DMS153 treated with DMSO at 0.1 percent for 48 hours (cell line): Measurements from ENCODE around the gene LRRC1.
"Not testable (repeated sequence)": the region's sequence is repeated elsewhere in the genome, so short reads cannot be mapped to it uniquely, and the experiment has no call there.

Experiments used
- DNase-seq: peaks from one replicate; lab custom pipeline; 2025; ENCODE audit not compliant: unreplicated experiment; lab: John Stamatoyannopoulos, UW

Gene LRRC1

GRCh38 chr6:53792016-53792415 is 2.8 kb upstream of the LRRC1 start:
- DNase-seq = no peak

GRCh38 chr6:53792973-53793317 is 1.9 kb upstream of the LRRC1 start:
- no peak for DNase-seq

GRCh38 chr6:53793318-53794136 is 1.3 kb upstream of the LRRC1 start:
- DNase-seq = peak; percentile 18

GRCh38 chr6:53794137-53794719 is 577 bp upstream of the LRRC1 start:
- peak; percentile 37 for DNase-seq

GRCh38 chr6:53795340-53795701 is 516 bp downstream of the LRRC1 start:
- no peak for DNase-seq

- DNase-seq = no peak
Observed at GRCh38 chr6:53795702-53796450, 1.1 kb downstream of the LRRC1 start.

GRCh38 chr6:53796451-53796780 is 1.6 kb downstream of the LRRC1 start:
- DNase-seq = no peak

- DNase-seq = no peak
Observed at GRCh38 chr6:53796791-53797190, 2.0 kb downstream of the LRRC1 start.

- no peak for DNase-seq
Observed at GRCh38 chr6:53797304-53797703, 2.5 kb downstream of the LRRC1 start.

GRCh38 chr6:53799340-53799739 is 4.5 kb downstream of the LRRC1 start:
- no peak for DNase-seq

- DNase-seq = no peak
Observed at GRCh38 chr6:53801022-53801421, 6.2 kb downstream of the LRRC1 start.

- DNase-seq = no peak
Observed at GRCh38 chr6:53802582-53802981, 7.8 kb downstream of the LRRC1 start.

- no peak for DNase-seq
Observed at GRCh38 chr6:53803081-53803860, 8.5 kb downstream of the LRRC1 start.

GRCh38 chr6:53805016-53805415 is 10.2 kb downstream of the LRRC1 start:
- DNase-seq = no peak

- DNase-seq = peak; percentile 5
Observed at GRCh38 chr6:53805725-53806124, 10.9 kb downstream of the LRRC1 start.

- not testable (repeated sequence) for DNase-seq
Observed at GRCh38 chr6:53807606-53808005, 12.8 kb downstream of the LRRC1 start.

- no peak for DNase-seq
Observed at GRCh38 chr6:53808302-53808881, 13.6 kb downstream of the LRRC1 start.

- DNase-seq = no peak
Observed at GRCh38 chr6:53809691-53810090, 14.9 kb downstream of the LRRC1 start.

- DNase-seq = peak; percentile 88
Observed at GRCh38 chr6:53811082-53811481, 16.3 kb downstream of the LRRC1 start.

- no peak for DNase-seq
Observed at GRCh38 chr6:53811746-53812145, 16.9 kb downstream of the LRRC1 start.

GRCh38 chr6:53813096-53813495 is 18.3 kb downstream of the LRRC1 start:
- no peak for DNase-seq
